Endothelial cell of umbilical vein (primary cell): Measurements from ENCODE around the gene CHD6. TPM values are rescaled to one million over a fixed set of nuclear protein-coding genes. Genes with fewer than 3 reads are reported as not detected.

Experiments
- BruUV-seq: library from RNA; stranded (reverse); fragments of 400-500 nt; replicated peaks from 2 replicates; lab custom pipeline; 2021; lab: Mats Ljungman, UMichigan
- CTCF ChIA-PET: fragments of 300-600, 350-600 bp; sonication (Branson Sonifier 250); formaldehyde crosslinking; loops from one replicate; lab custom pipeline; 2021; ENCODE audit warnings: antibody characterized with exemption, inconsistent platforms; lab: Charles Lee
- POLR2A ChIA-PET: fragments of 300-600, 350-600 bp; sonication (Branson Sonifier 250); formaldehyde crosslinking; loops from one replicate; lab custom pipeline; 2021; ENCODE audit warnings: antibody characterized with exemption, inconsistent platforms; lab: Charles Lee
- DNase-seq: peaks from one replicate; pipeline ENCODE4 v3.0.0-alpha.2; 2011; ENCODE audit warnings: low read depth, low spot score
- FAIRE-seq: peaks from 2 replicates; lab custom pipeline; 2011; peaks lifted over from hg19 to GRCh38; lab: Jason Lieb, UNC
- H2AFZ ChIP-seq: 2 replicates; pipeline ENCODE4 v1.6.0; 2012; ENCODE audit warnings: low read depth, low read length, control low read depth, inconsistent platforms
- H3K27ac ChIP-seq: 2 replicates; pipeline ENCODE4 v1.5.1; 2011; ENCODE audit warnings: low read depth, mild to moderate bottlenecking, control low read depth, low read length, moderate library complexity; ENCODE audit not compliant: insufficient read depth
- H3K27me3 ChIP-seq, 2 experiments: 2 replicates each; pipeline versions ENCODE4 v1.6.0 to v1.6.1; 2011; ENCODE audit warnings: low read length in 2 of 2, mixed read lengths in 1 of 2; ENCODE audit not compliant: control insufficient read depth in 2 of 2, insufficient read depth in 2 of 2
- H3K36me3 ChIP-seq, 2 experiments: 2 replicates in 1 of 2; 3 replicates in 1 of 2; pipeline ENCODE4 v1.5.1; 2011; ENCODE audit warnings: low read length in 2 of 2, mild to moderate bottlenecking in 1 of 2, moderate library complexity in 1 of 2; ENCODE audit not compliant: control insufficient read depth in 2 of 2, insufficient read depth in 2 of 2; ENCODE audit errors: extremely low read depth in 1 of 2
- H3K4me1 ChIP-seq: 3 replicates; pipeline ENCODE4 v1.5.1; 2011; ENCODE audit warnings: mild to moderate bottlenecking, low read length; ENCODE audit not compliant: control insufficient read depth, insufficient read depth; ENCODE audit errors: extremely low read depth
- H3K4me2 ChIP-seq: 2 replicates; pipeline ENCODE4 v1.6.1; 2011; ENCODE audit warnings: low read length, control low read depth, mixed read lengths; ENCODE audit not compliant: insufficient read depth
- H3K4me3 ChIP-seq, 3 experiments: fragments of 200-600 bp in 1 of 3; sonication (generic), shearing (Covaris generic) in 1 of 3; replicated peaks in 1 of 3; 2 replicates each; pipeline ENCODE4 v1.5.1; 2011 to 2016; ENCODE audit warnings: control low read depth in 3 of 3, low read length in 3 of 3, mild to moderate bottlenecking in 2 of 3, inconsistent platforms in 1 of 3, low read depth in 1 of 3, moderate library complexity in 1 of 3; ENCODE audit not compliant: insufficient read depth in 1 of 3
- H3K79me2 ChIP-seq: 2 replicates; pipeline ENCODE4 v1.6.0; 2012; ENCODE audit warnings: low read length, inconsistent platforms; ENCODE audit not compliant: control insufficient read depth, insufficient read depth
- H3K9ac ChIP-seq: replicated peaks from 2 replicates; pipeline ENCODE3; 2011; ENCODE audit warnings: low read length, control low read depth; ENCODE audit not compliant: insufficient read depth; ENCODE audit errors: extremely low read depth
- H3K9me1 ChIP-seq: replicated peaks from 3 replicates; pipeline ENCODE4 v1.6.0; 2011; ENCODE audit warnings: mild to moderate bottlenecking, low read length; ENCODE audit not compliant: control insufficient read depth, insufficient read depth; ENCODE audit errors: extremely low read depth
- H3K9me3 ChIP-seq: replicated peaks from 2 replicates; pipeline ENCODE4 v1.5.1; 2012; ENCODE audit warnings: low read length, inconsistent platforms; ENCODE audit not compliant: control insufficient read depth, insufficient read depth
- H4K20me1 ChIP-seq: replicated peaks from 2 replicates; pipeline ENCODE3; 2011; ENCODE audit warnings: mild to moderate bottlenecking, low read length; ENCODE audit not compliant: control insufficient read depth, insufficient read depth; ENCODE audit errors: extremely low read depth
- CTCF ChIP-seq, 2 donors: IDR thresholded peaks; 1 replicate in 1 of 2; 2 replicates in 1 of 2; pipeline ENCODE4 v1.5.1; 2011; ENCODE audit warnings: low read length in 2 of 2, mild to moderate bottlenecking in 2 of 2, moderate library complexity in 2 of 2, control low read depth in 1 of 2, inconsistent platforms in 1 of 2, low read depth in 1 of 2; ENCODE audit not compliant: insufficient read depth in 1 of 2; ENCODE audit errors: extremely low read depth in 1 of 2
- EZH2 ChIP-seq: IDR thresholded peaks from 2 replicates; pipeline ENCODE4 v1.6.1; 2012; ENCODE audit warnings: borderline replicate concordance, low read depth, mild to moderate bottlenecking, moderate library complexity, low read length, inconsistent platforms; ENCODE audit not compliant: severe bottlenecking
- FOS ChIP-seq: IDR thresholded peaks from 2 replicates; pipeline ENCODE4 v1.6.1; 2011; ENCODE audit warnings: mild to moderate bottlenecking, low read length, moderate library complexity, borderline replicate concordance; ENCODE audit not compliant: insufficient read depth
- GATA2 ChIP-seq: IDR thresholded peaks from 2 replicates; pipeline ENCODE4 v1.7.0; 2011; ENCODE audit warnings: low read depth, mild to moderate bottlenecking, moderate library complexity, mixed read lengths, low read length; ENCODE audit not compliant: insufficient read length, insufficient read depth
- JUN ChIP-seq: IDR thresholded peaks from 2 replicates; pipeline ENCODE4 v1.6.1; 2011; ENCODE audit warnings: borderline replicate concordance, low read depth; ENCODE audit not compliant: insufficient read length, insufficient read depth
- MAX ChIP-seq: IDR thresholded peaks from 2 replicates; pipeline ENCODE4 v1.6.1; 2011; ENCODE audit not compliant: insufficient read depth, insufficient read length
- MYC ChIP-seq: IDR thresholded peaks from one replicate; pipeline ENCODE4 v1.6.1; 2011; ENCODE audit warnings: mild to moderate bottlenecking, low read depth, low read length
- POLR2A ChIP-seq: IDR thresholded peaks from 2 replicates; pipeline ENCODE4 v1.6.1; 2012; ENCODE audit warnings: low read depth, mild to moderate bottlenecking, control low read depth, low read length
- POLR2AphosphoS5 ChIP-seq: IDR thresholded peaks from 2 replicates; pipeline ENCODE4 v1.6.1; 2012; ENCODE audit warnings: low read depth, mild to moderate bottlenecking, control low read depth, low read length, moderate library complexity; ENCODE audit not compliant: insufficient read depth
- dilution Hi-C: fragments of 300-500 bp; cut with MboI; formaldehyde crosslinking; loops from one replicate; pipeline ENCODE4 v1.15.0; 2019; ENCODE audit warnings: low sequenced_read_pairs; ENCODE audit not compliant: extremely low pct_ligation_motif_present
- intact Hi-C: fragments of 100-400 bp; cut with micrococcal nuclease; formaldehyde crosslinking; loops from one replicate; pipeline ENCODE4 v1.10.0; 2022
- polyA plus RNA-seq, 4 experiments: library from polyadenylated mRNA; depleted of rRNA in 3 of 4; stranded (reverse) in 3 of 4; unstranded in 1 of 4; fragments of >200 nt; gene quantifications; 2 replicates each; pipeline versions ENCODE4 v1.2.1 to v1.2.3, GENCODE V29; 2011 to 2012; ENCODE audit warnings: missing spikeins in 1 of 4
- total RNA-seq: library from RNA; stranded (reverse); gene quantifications from 2 replicates; pipeline ENCODE4 v1.2.3, GENCODE V29; 2021

CHD6 gene
- total and polyA plus RNA-seq, 2 donors (not counting 3 experiments of a cell fraction or from before 2014, with no cell fraction given) = 7.2 to 33.7 TPM

- Histone ChIP-seq H2AFZ (no peak overlapping the region), H3K4me1 (no peaks in the 10 kb centered on the region), H4K20me1 (peaks cover 6% of the 10 kb centered on the region), H3K4me3 (no peak overlapping the region), H3K27ac (no peak overlapping the region), H3K9me1 (no peaks in the 10 kb centered on the region), H3K9ac (no peak overlapping the region), H3K9me3 (no peaks in the 10 kb centered on the region), H3K27me3 (no peaks in the 10 kb centered on the region), H3K4me2 (no peak overlapping the region), H3K79me2 (peaks cover 12% of the 10 kb centered on the region), H3K36me3 (peaks cover 0 to 2% of the 10 kb centered on the region in 2 experiments)
- TF ChIP-seq EZH2 (no peak), CTCF (IDR thresholded peaks at IDR 0.05; ENCODE audit: extremely low read depth in 1 of 2, insufficient read depth in 1 of 2, low read depth in 1 of 2, low read length in 2 of 2) (no peak), MAX (no peak), JUN (no peak), POLR2A (no peak), POLR2AphosphoS5 (no peak), FOS (no peak), MYC (no peak), GATA2 (no peak)
- dilution Hi-C loops = no loop called here
- ChIA-PET CTCF (interaction anchor here (1.2 kb wide), 1 partner anchor 11 kb away, joined by 4 read pairs; no protein-coding TSS in a partner anchor), POLR2A (no interaction called here)
- intact Hi-C loops = no loop called here
- no TSS peak for BruUV-seq
- FAIRE-seq (no peak), DNase-seq (no peak)
These were observed 55.1 kb downstream of the CHD6 start for GRCh38 chr20:41563087-41563486.
